AG08395 (cell line): ENCODE measurements around the gene PIK3R2.

ENCODE experiments used
- DNase-seq: peaks from one replicate; pipeline ENCODE4 v3.0.0; 2012; ENCODE audit warnings: mixed read lengths, low spot score

Gene PIK3R2

GRCh38 chr19:18173054-18173571, 20.1 kb downstream of the PIK3R2 start:
- DNase-seq = peak; percentile 50

- peak; percentile 78 for DNase-seq
These were observed 20.8 kb downstream of the PIK3R2 start, which contains the start of gene IFI30 for GRCh38 chr19:18173572-18174288. IFI30 (plus strand) TSS chr19:18173813; CDS start chr19:18173842, 29 bp downstream.

GRCh38 chr19:18174983-18175382, 22.0 kb downstream of the PIK3R2 start:
- DNase-seq = no peak

GRCh38 chr19:18176367-18177310, 23.7 kb downstream of the PIK3R2 start:
- DNase-seq = no peak

- no peak for DNase-seq
These were observed 27.0 kb downstream of the PIK3R2 start for GRCh38 chr19:18179957-18180356.

- no peak for DNase-seq
These were observed 30.6 kb downstream of the PIK3R2 start for GRCh38 chr19:18183529-18183928.

GRCh38 chr19:18185538-18185937, 32.6 kb downstream of the PIK3R2 start:
- DNase-seq = no peak

GRCh38 chr19:18190278-18190677, 37.3 kb downstream of the PIK3R2 start:
- DNase-seq = no peak

GRCh38 chr19:18191640-18192062, 38.7 kb downstream of the PIK3R2 start:
- no peak for DNase-seq

GRCh38 chr19:18192673-18193387, 39.9 kb downstream of the PIK3R2 start, which contains the start of gene MPV17L2:
MPV17L2 (plus strand) TSS chr19:18193218; CDS start chr19:18193282, 64 bp downstream.
- peak; percentile 98 for DNase-seq

GRCh38 chr19:18193388-18194180, 40.6 kb downstream of the PIK3R2 start:
- no peak for DNase-seq

GRCh38 chr19:18194181-18194530, 41.2 kb downstream of the PIK3R2 start:
- no peak for DNase-seq

GRCh38 chr19:18194554-18195238, 41.7 kb downstream of the PIK3R2 start:
- DNase-seq = no peak

- no peak for DNase-seq
These were observed 43.5 kb downstream of the PIK3R2 start for GRCh38 chr19:18196511-18196845.

- DNase-seq = no peak
These were observed 44.3 kb downstream of the PIK3R2 start for GRCh38 chr19:18197306-18197705.

- no peak for DNase-seq
These were observed 45.0 kb downstream of the PIK3R2 start for GRCh38 chr19:18197941-18198340.

- DNase-seq = no peak
These were observed 45.4 kb downstream of the PIK3R2 start for GRCh38 chr19:18198374-18198773.

- DNase-seq = no peak
These were observed 49.4 kb downstream of the PIK3R2 start for GRCh38 chr19:18202397-18202777.

GRCh38 chr19:18202778-18203407, 49.9 kb downstream of the PIK3R2 start:
- no peak for DNase-seq

GRCh38 chr19:18203408-18203862, 50.5 kb downstream of the PIK3R2 start:
- no peak for DNase-seq
